Tibial artery (tissue), 4 donors: ENCODE results near the gene SPAG6.
A peak's percentile ranks its signal among the peaks of the same experiment; 100 is the strongest.

Experiments
- DNase-seq, 2 donors: peaks; one replicate each; pipeline ENCODE4 v3.0.0-alpha.2; 2019
- H3K27ac ChIP-seq, 2 donors: fragments of 200-600 bp; sonication (generic) in 1 of 2; 1 replicate in 1 of 2; 2 replicates in 1 of 2; pipeline ENCODE4 v1.5.1; 2018 to 2019; ENCODE audit warnings: mild to moderate bottlenecking in 1 of 2
- H3K27me3 ChIP-seq, 2 donors: fragments of 200-600 bp; sonication (generic) in 1 of 2; one replicate each; pipeline versions ENCODE4 v1.5.1 to v1.6.0; 2016 to 2019
- H3K36me3 ChIP-seq, 3 donors: fragments of 200-600 bp; sonication (generic) in 2 of 3; one replicate each; pipeline ENCODE4 v1.5.1; 2016 to 2019; ENCODE audit warnings: mild to moderate bottlenecking in 2 of 3
- H3K4me1 ChIP-seq, 4 donors: fragments of 200-600 bp; sonication (generic) in 2 of 4; 1 replicate in 3 of 4; 2 replicates in 1 of 4; pipeline ENCODE4 v1.5.1; 2016 to 2019
- H3K4me3 ChIP-seq, 2 donors: fragments of 200-600 bp; sonication (generic) in 1 of 2; 1 replicate in 1 of 2; 2 replicates in 1 of 2; pipeline ENCODE4 v1.5.1; 2018 to 2019; ENCODE audit warnings: mild to moderate bottlenecking in 2 of 2
- H3K9me3 ChIP-seq, 3 donors: fragments of 200-600 bp; sonication (generic) in 1 of 3; one replicate each; pipeline ENCODE4 v1.5.1; 2016 to 2019
- CTCF ChIP-seq, 2 experiments: fragments of 200-600 bp in 1 of 2; fragments of 450-650 bp in 1 of 2; IDR thresholded peaks; one replicate each; pipeline ENCODE4 v1.5.1; 2017 to 2019; ENCODE audit warnings: antibody characterized with exemption in 2 of 2, mild to moderate bottlenecking in 1 of 2, moderate library complexity in 1 of 2
- intact Hi-C: fragments of 100-400 bp; cut with DNase I; formaldehyde crosslinking; loops from one replicate; pipeline ENCODE4 v1.15.0; 2023; ENCODE audit warnings: low total_unique reads

SPAG6 gene

GRCh38 chr10:22316286-22317075, 28.8 kb upstream of the SPAG6 start, which contains the start of gene COMMD3:
Gene COMMD3 (plus strand): TSS chr10:22316388. CDS start chr10:22316418, 30 bp downstream.
- H3K4me1 ChIP-seq = peaks cover 0 to 31% (median 10%) of the 10 kb centered on the region in 4 donors
- no peaks in the 10 kb centered on the region for H3K27me3 ChIP-seq
- no peak for TF ChIP-seq CTCF (IDR thresholded peaks at IDR 0.05)
- intact Hi-C loops = loop anchor here (5.0 kb wide), 1 partner anchor 64 kb away; no protein-coding TSS in a partner anchor
- peak within 1 kb of the TSS; percentile 93 to 96 for H3K27ac ChIP-seq
- H3K36me3 ChIP-seq = no peaks in the 10 kb centered on the region
- no peaks in the 10 kb centered on the region for H3K9me3 ChIP-seq
- DNase-seq = peak; percentile 85 to 93
- peak within 1 kb of the TSS; percentile 76 to 90 for H3K4me3 ChIP-seq

GRCh38 chr10:22317076-22317370, 28.3 kb upstream of the SPAG6 start:
- no peaks in the 10 kb centered on the region for H3K36me3 ChIP-seq
- H3K4me3 ChIP-seq = peak overlapping the region; percentile 76 to 90
- H3K27ac ChIP-seq = peak overlapping the region; percentile 93 to 96
- H3K27me3 ChIP-seq = no peaks in the 10 kb centered on the region
- TF ChIP-seq CTCF (IDR thresholded peaks at IDR 0.05) = no peak
- intact Hi-C loops = loop anchor here (5.0 kb wide), 1 partner anchor 65 kb away; no protein-coding TSS in a partner anchor
- DNase-seq = no peak
- peaks cover 0 to 31% (median 10%) of the 10 kb centered on the region in 4 donors for H3K4me1 ChIP-seq
- H3K9me3 ChIP-seq = no peaks in the 10 kb centered on the region

- no peak overlapping the region for H3K4me3 ChIP-seq
- no peaks in the 10 kb centered on the region for H3K9me3 ChIP-seq
- DNase-seq = no peak
- no peaks in the 10 kb centered on the region for H3K36me3 ChIP-seq
- peak overlapping the region in 1 of 2 donors; percentile 93 for H3K27ac ChIP-seq
- H3K27me3 ChIP-seq = no peaks in the 10 kb centered on the region
- no peak for TF ChIP-seq CTCF (IDR thresholded peaks at IDR 0.05)
- intact Hi-C loops = loop anchor here (5.0 kb wide), 1 partner anchor 66 kb away; no protein-coding TSS in a partner anchor
- peaks cover 0 to 40% (median 14%) of the 10 kb centered on the region in 4 donors for H3K4me1 ChIP-seq
Observed at GRCh38 chr10:22317771-22318565, 27.3 kb upstream of the SPAG6 start.

GRCh38 chr10:22318772-22319171, 26.5 kb upstream of the SPAG6 start:
- TF ChIP-seq CTCF (IDR thresholded peaks at IDR 0.05) = no peak
- no peak overlapping the region for H3K4me3 ChIP-seq
- H3K36me3 ChIP-seq = no peaks in the 10 kb centered on the region
- no peaks in the 10 kb centered on the region for H3K9me3 ChIP-seq
- DNase-seq = no peak
- H3K27me3 ChIP-seq = no peaks in the 10 kb centered on the region
- peaks cover 0 to 48% (median 21%) of the 10 kb centered on the region in 4 donors for H3K4me1 ChIP-seq
- intact Hi-C loops = loop anchor here (5.0 kb wide), 1 partner anchor 66 kb away; no protein-coding TSS in a partner anchor
- no peak overlapping the region for H3K27ac ChIP-seq

- Histone ChIP-seq H3K36me3 (no peaks in the 10 kb centered on the region), H3K4me3 (peak overlapping the region; percentile 94 to 97), H3K4me1 (peaks cover 0 to 54% (median 29%) of the 10 kb centered on the region in 4 donors), H3K9me3 (no peaks in the 10 kb centered on the region), H3K27ac (peak overlapping the region; percentile 95 to 96), H3K27me3 (peaks cover 0 to 4% of the 10 kb centered on the region in 2 donors)
- no peak for DNase-seq
- no peak for TF ChIP-seq CTCF (IDR thresholded peaks at IDR 0.05)
- intact Hi-C loops = loop anchor here (5.0 kb wide), 1 partner anchor 67 kb away; no protein-coding TSS in a partner anchor
Observed at GRCh38 chr10:22319547-22319979, 25.7 kb upstream of the SPAG6 start.
